Glomerular visceral epithelial cell (primary cell): ENCODE data around the gene UBAP1L.

Source experiments
- DNase-seq: peaks from one replicate; pipeline ENCODE4 v3.0.0-alpha.2; 2016; ENCODE audit errors: extremely low spot score

The UBAP1L gene

DNA sequence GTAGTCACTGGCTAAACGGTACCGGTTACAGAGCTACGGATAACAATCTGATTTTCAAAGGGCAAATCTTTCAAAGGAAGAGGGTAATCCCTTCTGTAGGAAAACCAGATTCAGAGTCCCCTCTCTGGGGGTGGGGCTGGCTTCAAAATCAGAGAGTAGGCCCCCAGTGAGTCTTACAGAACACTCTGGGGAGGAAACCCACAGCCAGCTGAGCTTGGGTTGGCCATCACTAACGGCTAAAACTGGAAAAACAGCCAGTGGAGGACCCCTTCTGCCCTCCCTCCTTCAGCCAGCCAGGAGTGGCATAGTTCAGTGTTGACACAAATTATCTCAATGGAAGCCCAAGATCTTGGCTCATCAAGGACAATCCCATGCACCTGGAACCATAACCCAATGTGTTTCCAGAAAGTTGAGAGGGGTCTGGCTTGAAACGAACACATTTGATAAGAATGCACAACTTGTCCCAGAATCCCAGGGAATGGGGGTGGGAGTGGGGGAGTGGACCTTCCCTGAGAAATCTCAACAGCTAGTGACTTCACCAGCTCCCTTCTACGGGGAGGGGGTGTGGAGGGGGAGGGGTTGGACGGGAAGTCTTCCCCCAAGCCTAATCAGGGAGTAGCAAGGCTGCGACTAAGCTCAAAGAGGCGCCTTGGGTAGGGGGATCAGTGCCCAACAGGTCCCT is 48.2 kb downstream of the UBAP1L start:
- no peak for DNase-seq

- DNase-seq, result no peak
These were observed 48.9 kb downstream of the UBAP1L start for GRCh38 chr15:65066001-65066634.

DNA sequence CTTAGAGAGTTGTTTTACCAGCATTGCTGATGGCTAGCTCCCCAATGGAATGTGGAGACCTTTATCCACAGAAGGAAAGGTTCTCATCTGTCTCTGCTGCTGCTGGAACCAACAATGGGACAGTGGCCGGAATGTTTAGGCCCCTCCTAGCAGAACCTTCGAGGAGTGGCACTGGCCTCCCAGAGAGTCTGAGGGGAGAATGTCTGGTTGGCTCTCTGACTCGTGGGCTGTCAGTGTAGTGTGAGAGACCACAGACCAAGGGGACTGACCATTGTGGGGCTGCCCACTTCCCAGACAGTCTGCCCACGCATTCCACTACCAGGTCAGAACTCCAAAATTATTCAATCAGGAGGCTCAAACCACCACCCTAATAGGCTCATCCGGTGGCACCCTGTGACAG is 52.3 kb downstream of the UBAP1L start:
- peak; percentile 17 for DNase-seq

GRCh38 chr15:65062061-65062460 is 52.9 kb downstream of the UBAP1L start:
- no peak for DNase-seq

DNA sequence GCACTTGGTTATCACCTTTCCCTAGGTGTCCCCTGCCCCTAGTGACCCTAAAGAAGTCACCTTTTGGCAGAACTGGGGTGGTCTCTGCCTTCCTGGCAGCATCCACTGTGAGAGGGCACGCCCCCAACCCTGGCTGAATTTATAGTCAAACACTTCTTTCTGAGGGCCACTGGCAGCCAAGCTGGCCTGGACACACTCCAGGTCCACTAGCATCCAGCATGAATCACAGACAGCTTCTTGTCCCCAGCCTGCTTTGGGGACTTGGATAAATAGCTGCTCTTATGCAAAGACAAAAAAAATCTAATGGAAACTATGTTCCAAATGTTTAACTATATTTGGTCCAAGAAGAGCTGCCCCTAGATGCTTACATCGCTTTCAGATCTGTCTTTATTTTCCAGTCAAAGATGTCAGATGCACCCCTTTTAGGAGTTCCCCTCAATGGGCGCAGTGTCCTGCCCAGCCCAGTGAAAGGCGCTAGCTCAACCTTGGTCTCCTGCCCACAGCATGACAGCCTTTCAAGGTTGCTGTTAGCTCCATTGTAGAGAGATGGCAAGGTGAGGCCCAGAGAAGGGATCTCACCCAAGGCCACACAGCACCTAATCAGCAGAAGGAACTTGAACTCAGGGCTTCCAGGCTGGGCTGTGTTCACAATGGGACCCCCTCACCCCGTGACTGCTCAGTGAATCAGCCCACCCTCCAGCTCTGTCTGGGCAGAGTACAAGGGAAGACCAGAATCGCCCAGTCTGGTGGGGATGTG is 54.2 kb downstream of the UBAP1L start:
- DNase-seq, result no peak

GRCh38 chr15:65059931-65060596 is 54.9 kb downstream of the UBAP1L start:
- no peak for DNase-seq

DNA sequence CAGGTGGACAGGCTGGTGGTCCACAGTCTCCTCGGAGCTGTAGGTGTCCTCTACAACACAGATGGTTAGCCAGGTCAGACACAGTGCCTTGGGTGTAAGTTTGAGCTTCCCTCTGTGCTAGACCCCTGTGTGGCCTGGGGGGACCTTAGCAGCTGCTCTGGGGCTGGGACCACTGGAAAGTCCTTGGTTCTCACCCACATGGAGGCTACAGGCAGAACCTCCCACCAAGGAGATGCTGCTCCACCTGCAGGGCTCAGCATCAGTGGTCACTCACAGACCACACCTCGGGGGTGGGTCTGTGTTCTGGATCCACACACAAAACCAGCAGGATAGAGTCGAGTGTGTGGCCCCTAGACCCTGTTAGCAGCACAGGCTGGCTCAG is 55.6 kb downstream of the UBAP1L start:
- no peak for DNase-seq

- DNase-seq, result no peak
These were observed 56.3 kb downstream of the UBAP1L start for GRCh38 chr15:65058394-65059368.

- DNase-seq, result no peak
These were observed 57.5 kb downstream of the UBAP1L start for GRCh38 chr15:65057549-65057940.

- DNase-seq, result peak; percentile 95
These were observed 58.0 kb downstream of the UBAP1L start for GRCh38 chr15:65056868-65057548.

GRCh38 chr15:65056106-65056505 is 58.9 kb downstream of the UBAP1L start:
- DNase-seq, result no peak

DNA sequence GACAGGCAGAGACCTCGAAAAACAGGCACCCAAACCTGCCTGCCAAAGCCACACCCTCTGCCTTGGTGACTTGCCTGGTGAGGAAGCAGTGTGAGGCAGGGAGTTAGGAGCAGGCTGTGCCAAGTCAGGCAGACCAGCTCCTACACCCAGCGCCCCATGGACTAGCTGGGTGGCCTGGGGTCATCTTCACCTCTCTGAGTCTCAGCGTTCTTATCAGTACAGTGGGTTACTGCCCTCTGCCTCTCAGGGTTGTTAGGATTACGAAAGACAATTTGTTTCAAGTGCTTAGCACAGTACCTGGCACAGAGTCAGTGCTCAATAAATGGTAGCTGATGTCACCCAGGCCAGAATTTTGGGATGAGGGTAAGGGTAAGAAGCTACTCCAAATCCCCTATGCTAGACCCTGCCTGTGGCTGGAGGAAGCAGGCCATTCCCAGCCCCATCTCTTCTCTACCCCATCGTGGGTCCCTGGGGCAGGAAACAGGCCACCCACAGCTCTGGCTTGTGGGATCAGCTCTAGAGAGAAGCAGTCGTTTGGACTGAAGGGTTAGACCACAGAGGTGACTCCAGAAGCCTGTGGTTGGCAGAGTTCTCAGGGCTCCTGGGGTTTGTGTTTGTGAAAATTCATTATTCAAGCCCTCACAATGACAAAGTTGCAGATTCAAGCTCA is 59.7 kb downstream of the UBAP1L start:
- peak; percentile 81 for DNase-seq

DNA sequence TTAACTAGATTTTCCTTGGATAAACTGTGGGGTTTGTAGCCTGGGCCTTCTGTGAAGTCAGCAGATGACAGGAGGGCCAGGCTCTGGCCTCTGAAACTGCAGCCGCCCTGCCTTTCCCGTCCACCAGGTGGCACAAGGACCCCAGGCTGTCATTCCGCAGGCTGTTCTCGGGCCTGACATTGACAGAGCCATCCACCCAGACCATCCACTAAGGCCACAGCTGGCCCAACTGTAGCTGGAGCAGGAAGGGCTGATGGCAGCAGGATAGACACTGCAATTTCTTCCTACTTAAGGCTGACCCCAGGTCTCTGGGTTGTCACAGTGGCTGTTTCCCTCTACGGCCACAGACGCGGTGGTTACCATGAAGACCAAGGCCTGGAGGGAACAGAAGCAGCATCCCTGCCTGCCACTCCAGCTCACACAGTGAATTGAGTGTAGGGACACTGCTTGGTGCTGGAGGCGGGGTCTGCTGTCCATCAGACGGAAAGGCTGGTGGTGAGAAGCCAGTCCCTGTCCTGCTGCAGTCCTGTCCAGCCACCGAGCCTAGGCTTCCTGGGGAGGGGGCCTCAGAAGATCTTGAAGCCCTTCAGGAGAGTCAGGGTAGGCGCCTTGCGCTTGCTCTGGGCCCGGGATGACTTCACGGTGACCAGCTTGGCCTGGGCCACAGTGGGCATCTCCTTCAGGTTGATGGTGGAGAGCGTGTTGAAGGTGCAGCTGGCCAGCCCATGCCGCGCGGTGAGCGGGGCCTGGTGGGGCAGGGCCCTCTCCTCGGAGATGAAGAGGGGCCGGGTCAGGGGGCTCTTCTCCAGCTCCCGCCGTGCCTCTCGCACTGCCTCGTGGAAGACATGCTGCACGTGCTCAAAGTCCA is 60.4 kb downstream of the UBAP1L start:
- peak; percentile 78 for DNase-seq

GRCh38 chr15:65052956-65053355 is 62.0 kb downstream of the UBAP1L start:
- DNase-seq, result no peak

DNA sequence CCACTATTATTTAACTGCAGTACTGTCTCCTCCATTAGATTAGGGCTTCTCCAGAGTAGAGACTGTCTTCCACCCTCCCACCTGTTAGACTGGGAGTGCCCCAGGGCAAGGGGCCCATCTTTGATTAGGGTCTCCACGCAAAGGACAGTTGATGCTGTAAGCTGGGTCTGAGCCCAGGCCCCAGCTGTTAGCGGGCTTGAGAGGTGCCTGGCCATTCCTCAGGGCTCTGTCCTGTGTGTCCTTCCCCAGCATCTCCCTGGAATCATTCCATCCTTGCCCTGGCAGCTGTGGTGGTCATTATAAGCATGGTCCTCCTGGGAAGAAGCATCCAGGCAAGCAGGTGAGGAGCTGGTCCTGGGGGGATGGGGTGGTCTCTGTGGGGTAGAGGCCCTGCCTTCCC is 63.7 kb downstream of the UBAP1L start:
- DNase-seq, result no peak

- no peak for DNase-seq
These were observed 64.7 kb downstream of the UBAP1L start for GRCh38 chr15:65050270-65050669.

GRCh38 chr15:65049418-65049840 is 65.6 kb downstream of the UBAP1L start:
- DNase-seq, result peak; percentile 57

DNA sequence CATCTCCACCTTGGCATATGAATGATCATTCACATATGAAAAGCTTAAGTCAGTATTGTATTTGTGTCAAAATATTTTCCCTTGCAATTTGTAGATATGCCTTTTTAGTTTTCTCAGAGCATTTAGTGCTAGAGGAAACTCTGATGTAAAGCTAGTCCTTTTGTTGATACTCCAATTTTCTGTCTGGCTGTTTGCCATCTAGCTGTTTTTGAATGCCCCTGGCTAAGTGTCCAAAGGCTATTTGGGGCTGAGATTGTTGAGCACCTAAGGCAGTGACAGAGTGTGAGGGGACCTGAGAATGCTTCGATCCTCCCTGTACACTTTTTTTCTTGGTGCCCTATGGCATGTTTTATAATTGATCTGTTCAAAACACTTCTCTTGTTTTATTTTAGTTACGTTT is 66.8 kb downstream of the UBAP1L start:
- DNase-seq, result no peak
